Gastrocnemius medialis (tissue), 4 donors: ENCODE data around the gene SORL1.

Experiments
- CTCF ChIP-seq, 5 experiments: fragments of 450-650 bp in 3 of 5; fragments of 200-600 bp in 2 of 5; sonication (generic) in 2 of 5; IDR thresholded peaks in 4 of 5; conservative IDR thresholded peaks in 1 of 5; 1 replicate in 4 of 5; 2 replicates in 1 of 5; pipeline ENCODE4 v1.5.1; 2016 to 2019; ENCODE audit warnings: antibody characterized with exemption in 5 of 5, mild to moderate bottlenecking in 3 of 5, moderate library complexity in 3 of 5
- POLR2A ChIP-seq, 2 donors: fragments of 450-650 bp; IDR thresholded peaks; one replicate each; pipeline ENCODE4 v1.6.1; 2017; ENCODE audit warnings: antibody characterized with exemption in 2 of 2, mild to moderate bottlenecking in 2 of 2, moderate library complexity in 2 of 2

- TF ChIP-seq CTCF (IDR thresholded peaks at IDR 0.05 in 4 of 5, conservative IDR thresholded peaks at IDR 0.05 in 1 of 5) (no peak), POLR2A (IDR thresholded peaks at IDR 0.05) (no peak)
Measured at GRCh38 chr11:121489823-121490222, 37.7 kb downstream of the SORL1 start.
